SU-DHL-6 (cell line): ENCODE measurements around the gene CELF5.

Source experiments
- CTCF ChIP-seq: fragments of 200-600 bp; sonication (generic); IDR thresholded peaks from one replicate; pipeline ENCODE4 v1.5.1; 2017; ENCODE audit warnings: antibody characterized with exemption, mild to moderate bottlenecking, low read length, moderate library complexity; ENCODE audit not compliant: insufficient read depth, poor library complexity, severe bottlenecking
- EZH2phosphoT487 ChIP-seq: fragments of 200-600 bp; sonication (generic), shearing (Covaris generic); conservative IDR thresholded peaks from 2 replicates; pipeline ENCODE4 v1.6.1; 2018; ENCODE audit warnings: mild to moderate bottlenecking, antibody characterized with exemption, low read length, moderate library complexity, mixed read lengths

- TF ChIP-seq CTCF (no peak), EZH2phosphoT487 (no peak)
These were observed 85.8 kb downstream of the CELF5 start for GRCh38 chr19:3310280-3310679.
